ENCODE data around the gene FBXL17.

DNA sequence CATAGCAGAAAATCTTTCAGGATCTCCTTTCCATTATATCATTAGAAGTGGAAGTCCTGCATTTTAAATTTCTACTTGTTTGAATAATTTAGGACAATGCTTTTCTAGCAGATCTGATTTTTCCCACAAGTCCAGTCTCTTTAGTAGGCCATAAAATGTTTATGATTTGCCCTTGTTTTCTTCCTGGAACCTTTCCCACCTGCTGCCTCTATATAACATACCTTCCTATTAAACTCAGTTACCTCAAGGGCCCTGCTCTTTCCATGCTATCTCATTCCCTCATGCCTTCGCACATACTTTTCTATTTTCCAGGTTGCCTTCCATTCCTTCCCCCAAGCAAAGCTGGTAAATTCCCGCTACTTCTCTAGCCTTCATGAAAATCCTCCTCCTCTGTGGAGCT is 524.1 kb downstream of the FBXL17 start:
- TF ChIP-seq, protein P1, sequence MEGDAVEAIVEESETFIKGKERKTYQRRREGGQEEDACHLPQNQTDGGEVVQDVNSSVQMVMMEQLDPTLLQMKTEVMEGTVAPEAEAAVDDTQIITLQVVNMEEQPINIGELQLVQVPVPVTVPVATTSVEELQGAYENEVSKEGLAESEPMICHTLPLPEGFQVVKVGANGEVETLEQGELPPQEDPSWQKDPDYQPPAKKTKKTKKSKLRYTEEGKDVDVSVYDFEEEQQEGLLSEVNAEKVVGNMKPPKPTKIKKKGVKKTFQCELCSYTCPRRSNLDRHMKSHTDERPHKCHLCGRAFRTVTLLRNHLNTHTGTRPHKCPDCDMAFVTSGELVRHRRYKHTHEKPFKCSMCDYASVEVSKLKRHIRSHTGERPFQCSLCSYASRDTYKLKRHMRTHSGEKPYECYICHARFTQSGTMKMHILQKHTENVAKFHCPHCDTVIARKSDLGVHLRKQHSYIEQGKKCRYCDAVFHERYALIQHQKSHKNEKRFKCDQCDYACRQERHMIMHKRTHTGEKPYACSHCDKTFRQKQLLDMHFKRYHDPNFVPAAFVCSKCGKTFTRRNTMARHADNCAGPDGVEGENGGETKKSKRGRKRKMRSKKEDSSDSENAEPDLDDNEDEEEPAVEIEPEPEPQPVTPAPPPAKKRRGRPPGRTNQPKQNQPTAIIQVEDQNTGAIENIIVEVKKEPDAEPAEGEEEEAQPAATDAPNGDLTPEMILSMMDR (conservative IDR thresholded peaks at IDR 0.05; ENCODE audit: low read length): no peak
- no peak for TF ChIP-seq EZH2phosphoT487 (IDR thresholded peaks at IDR 0.05; ENCODE audit: borderline replicate concordance)
